Astrocyte (in vitro differentiated cells and primary cell): ENCODE measurements around the gene SGMS2.

Experiments used
- EZH2 ChIP-seq: IDR thresholded peaks from 2 replicates; pipeline ENCODE4 v1.6.1; 2012; ENCODE audit warnings: mild to moderate bottlenecking, low read length, inconsistent platforms; ENCODE audit not compliant: insufficient read depth
- TF ChIP-seq, protein P1 (sequence below): IDR thresholded peaks from 2 replicates; pipeline ENCODE4 v1.5.1; 2011; ENCODE audit warnings: low read depth, mild to moderate bottlenecking, inconsistent platforms, low read length, moderate library complexity; ENCODE audit not compliant: insufficient read depth

- TF ChIP-seq, protein P1, sequence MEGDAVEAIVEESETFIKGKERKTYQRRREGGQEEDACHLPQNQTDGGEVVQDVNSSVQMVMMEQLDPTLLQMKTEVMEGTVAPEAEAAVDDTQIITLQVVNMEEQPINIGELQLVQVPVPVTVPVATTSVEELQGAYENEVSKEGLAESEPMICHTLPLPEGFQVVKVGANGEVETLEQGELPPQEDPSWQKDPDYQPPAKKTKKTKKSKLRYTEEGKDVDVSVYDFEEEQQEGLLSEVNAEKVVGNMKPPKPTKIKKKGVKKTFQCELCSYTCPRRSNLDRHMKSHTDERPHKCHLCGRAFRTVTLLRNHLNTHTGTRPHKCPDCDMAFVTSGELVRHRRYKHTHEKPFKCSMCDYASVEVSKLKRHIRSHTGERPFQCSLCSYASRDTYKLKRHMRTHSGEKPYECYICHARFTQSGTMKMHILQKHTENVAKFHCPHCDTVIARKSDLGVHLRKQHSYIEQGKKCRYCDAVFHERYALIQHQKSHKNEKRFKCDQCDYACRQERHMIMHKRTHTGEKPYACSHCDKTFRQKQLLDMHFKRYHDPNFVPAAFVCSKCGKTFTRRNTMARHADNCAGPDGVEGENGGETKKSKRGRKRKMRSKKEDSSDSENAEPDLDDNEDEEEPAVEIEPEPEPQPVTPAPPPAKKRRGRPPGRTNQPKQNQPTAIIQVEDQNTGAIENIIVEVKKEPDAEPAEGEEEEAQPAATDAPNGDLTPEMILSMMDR = no peak
- TF ChIP-seq EZH2 = no peak
These were observed 7.6 kb downstream of the SGMS2 start for GRCh38 chr4:107832275-107832807.
